Neural cell (in vitro differentiated cells): ENCODE results near the gene OSCAR.

Experiments used
- CTCF ChIP-seq: fragments of 450-650 bp; IDR thresholded peaks from 2 replicates; pipeline ENCODE4 v1.5.1; 2014; ENCODE audit warnings: antibody characterized with exemption, mild to moderate bottlenecking, moderate library complexity; ENCODE audit not compliant: poor library complexity, severe bottlenecking
- EZH2 ChIP-seq: fragments of 200-600, 300-800 bp; shearing (Covaris generic), sonication (generic); IDR thresholded peaks from 2 replicates; pipeline ENCODE4 v1.6.1; 2014; ENCODE audit warnings: antibody characterized with exemption, low read length, borderline replicate concordance, mild to moderate bottlenecking; ENCODE audit not compliant: insufficient read depth, poor library complexity, severe bottlenecking
- REST ChIP-seq: IDR thresholded peaks from 2 replicates; pipeline ENCODE4 v1.6.1; 2012; ENCODE audit warnings: borderline replicate concordance
- TAF1 ChIP-seq: IDR thresholded peaks from 2 replicates; pipeline ENCODE4 v1.6.1; 2012; ENCODE audit warnings: low read depth

- no peak for TF ChIP-seq REST
- TF ChIP-seq CTCF = no peak
- no peak for TF ChIP-seq TAF1
- no peak for TF ChIP-seq EZH2
Observed at GRCh38 chr19:54128796-54129616, 28.4 kb upstream of the OSCAR start.
